ENCODE results near the gene POU5F1. TPM values are rescaled to one million over a fixed set of nuclear protein-coding genes. Genes with fewer than 3 reads are reported as not detected.

POU5F1 gene
- total RNA-seq, 1 experiment from 2014 or later: 5.7 TPM

Other genes starting within 250 kb of the POU5F1 start
- not detected in 2 replicates for gene SFTA2, start 238.5 kb downstream of the POU5F1 start, total RNA-seq (2014; rRNA removed; shearing (Covaris generic))
- not detected in 2 replicates for gene MUCL3, start 229.7 kb downstream of the POU5F1 start, total RNA-seq (2014; rRNA removed; shearing (Covaris generic))
- not detected in 2 replicates for gene MUC21, start 187.0 kb downstream of the POU5F1 start, total RNA-seq (2014; rRNA removed; shearing (Covaris generic))
- gene MUC22, start 160.2 kb downstream of the POU5F1 start, total RNA-seq (2014; rRNA removed; shearing (Covaris generic)): not detected in 2 replicates
- gene C6orf15, start 58.1 kb downstream of the POU5F1 start, total RNA-seq (2014; rRNA removed; shearing (Covaris generic)): 2.3 and 3.4 TPM in 2 replicates
- 0.48 and 0.67 TPM in 2 replicates for gene PSORS1C1, start 55.9 kb downstream of the POU5F1 start, total RNA-seq (2014; rRNA removed; shearing (Covaris generic))
- 0.06 TPM in 1 of 2 replicates, not detected in the other for gene CDSN, start 50.2 kb downstream of the POU5F1 start, total RNA-seq (2014; rRNA removed; shearing (Covaris generic))
- not detected in 2 replicates for gene PSORS1C2, start 31.6 kb downstream of the POU5F1 start, total RNA-seq (2014; rRNA removed; shearing (Covaris generic))
- 21.7 and 26.6 TPM in 2 replicates for gene CCHCR1, start 12.9 kb downstream of the POU5F1 start, total RNA-seq (2014; rRNA removed; shearing (Covaris generic))
- 22.7 and 26.8 TPM in 2 replicates for gene TCF19, start 12.1 kb downstream of the POU5F1 start, total RNA-seq (2014; rRNA removed; shearing (Covaris generic))
- 0.73 TPM in 1 of 2 replicates, not detected in the other for gene HLA-C, start 101.4 kb upstream of the POU5F1 start, total RNA-seq (2014; rRNA removed; shearing (Covaris generic))
- not detected in 2 replicates for gene HLA-B, start 186.5 kb upstream of the POU5F1 start, total RNA-seq (2014; rRNA removed; shearing (Covaris generic))
- 6.8 and 7.7 TPM in 2 replicates for gene MICA, start 232.9 kb upstream of the POU5F1 start, total RNA-seq (2014; rRNA removed; shearing (Covaris generic))